ENCODE measurements around the gene VDAC1.
A peak's percentile ranks its signal among the peaks of the same experiment; 100 is the strongest.

The VDAC1 gene

DNA sequence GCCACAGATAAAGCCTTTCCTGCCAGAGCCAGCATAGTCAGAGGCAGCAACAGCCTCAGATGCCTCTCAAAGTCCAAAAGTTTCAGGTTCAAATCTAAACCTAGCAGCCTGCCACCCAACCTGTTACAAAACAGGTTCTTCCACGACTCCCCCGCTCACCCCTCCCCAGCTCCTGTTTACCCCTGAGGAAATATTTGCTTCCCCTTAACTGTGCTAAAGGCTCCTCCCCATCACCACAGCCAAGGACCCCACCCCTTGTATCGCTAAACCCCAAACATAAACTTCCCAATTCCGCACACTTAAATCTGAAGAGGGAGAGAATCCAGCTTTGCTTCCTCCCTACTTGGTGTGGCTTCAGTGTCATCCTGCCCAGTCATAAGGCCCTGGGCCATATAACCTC lies 15.4 kb upstream of the VDAC1 start:
- TF ChIP-seq, protein P1, sequence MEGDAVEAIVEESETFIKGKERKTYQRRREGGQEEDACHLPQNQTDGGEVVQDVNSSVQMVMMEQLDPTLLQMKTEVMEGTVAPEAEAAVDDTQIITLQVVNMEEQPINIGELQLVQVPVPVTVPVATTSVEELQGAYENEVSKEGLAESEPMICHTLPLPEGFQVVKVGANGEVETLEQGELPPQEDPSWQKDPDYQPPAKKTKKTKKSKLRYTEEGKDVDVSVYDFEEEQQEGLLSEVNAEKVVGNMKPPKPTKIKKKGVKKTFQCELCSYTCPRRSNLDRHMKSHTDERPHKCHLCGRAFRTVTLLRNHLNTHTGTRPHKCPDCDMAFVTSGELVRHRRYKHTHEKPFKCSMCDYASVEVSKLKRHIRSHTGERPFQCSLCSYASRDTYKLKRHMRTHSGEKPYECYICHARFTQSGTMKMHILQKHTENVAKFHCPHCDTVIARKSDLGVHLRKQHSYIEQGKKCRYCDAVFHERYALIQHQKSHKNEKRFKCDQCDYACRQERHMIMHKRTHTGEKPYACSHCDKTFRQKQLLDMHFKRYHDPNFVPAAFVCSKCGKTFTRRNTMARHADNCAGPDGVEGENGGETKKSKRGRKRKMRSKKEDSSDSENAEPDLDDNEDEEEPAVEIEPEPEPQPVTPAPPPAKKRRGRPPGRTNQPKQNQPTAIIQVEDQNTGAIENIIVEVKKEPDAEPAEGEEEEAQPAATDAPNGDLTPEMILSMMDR (conservative IDR thresholded peaks at IDR 0.05): no peak
- H3K27ac ChIP-seq: no peak overlapping the region; the same call in 1 of the 2 replicates

DNA sequence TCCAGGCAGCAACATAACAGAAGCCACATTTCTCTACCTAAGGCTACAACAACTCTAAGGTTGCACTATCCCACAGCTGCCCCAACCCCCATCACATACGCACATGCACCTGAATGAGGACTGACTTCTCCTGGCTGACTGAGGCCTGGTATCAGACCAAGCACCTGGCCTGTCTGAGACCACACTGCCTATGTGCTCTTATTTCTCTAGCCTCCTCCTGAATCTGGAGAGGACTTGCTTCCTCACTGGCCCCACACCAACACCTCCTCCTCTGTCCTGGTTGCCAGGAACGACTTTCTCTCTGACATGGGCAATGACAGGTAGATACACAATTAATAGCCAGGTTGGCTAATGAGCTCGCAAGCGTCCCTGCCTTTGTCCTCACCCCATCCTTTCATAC lies 14.9 kb upstream of the VDAC1 start:
- H3K27ac ChIP-seq: no peak overlapping the region; the same call in 1 of the 2 replicates
- TF ChIP-seq, protein P1 (conservative IDR thresholded peaks at IDR 0.05): no peak

DNA sequence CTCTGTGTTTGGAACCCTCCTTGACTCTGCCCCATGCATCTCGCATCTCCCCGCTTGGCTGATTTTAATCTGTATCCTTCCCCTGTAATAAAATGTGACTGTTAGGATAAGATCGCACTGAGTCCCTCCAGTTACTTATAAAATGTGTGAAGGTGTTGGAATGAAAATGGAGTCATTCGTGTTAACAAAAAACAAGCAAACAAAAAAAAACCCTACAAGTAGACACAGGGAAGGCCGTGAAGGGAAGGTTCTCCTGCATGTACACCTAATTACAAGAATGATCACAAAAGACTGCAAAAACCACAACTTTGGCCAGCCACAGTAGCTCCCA lies 14.2 kb upstream of the VDAC1 start:
- TF ChIP-seq, protein P1 (conservative IDR thresholded peaks at IDR 0.05): no peak
- no peak overlapping the region; the same call in 1 of the 2 replicates for H3K27ac ChIP-seq

DNA sequence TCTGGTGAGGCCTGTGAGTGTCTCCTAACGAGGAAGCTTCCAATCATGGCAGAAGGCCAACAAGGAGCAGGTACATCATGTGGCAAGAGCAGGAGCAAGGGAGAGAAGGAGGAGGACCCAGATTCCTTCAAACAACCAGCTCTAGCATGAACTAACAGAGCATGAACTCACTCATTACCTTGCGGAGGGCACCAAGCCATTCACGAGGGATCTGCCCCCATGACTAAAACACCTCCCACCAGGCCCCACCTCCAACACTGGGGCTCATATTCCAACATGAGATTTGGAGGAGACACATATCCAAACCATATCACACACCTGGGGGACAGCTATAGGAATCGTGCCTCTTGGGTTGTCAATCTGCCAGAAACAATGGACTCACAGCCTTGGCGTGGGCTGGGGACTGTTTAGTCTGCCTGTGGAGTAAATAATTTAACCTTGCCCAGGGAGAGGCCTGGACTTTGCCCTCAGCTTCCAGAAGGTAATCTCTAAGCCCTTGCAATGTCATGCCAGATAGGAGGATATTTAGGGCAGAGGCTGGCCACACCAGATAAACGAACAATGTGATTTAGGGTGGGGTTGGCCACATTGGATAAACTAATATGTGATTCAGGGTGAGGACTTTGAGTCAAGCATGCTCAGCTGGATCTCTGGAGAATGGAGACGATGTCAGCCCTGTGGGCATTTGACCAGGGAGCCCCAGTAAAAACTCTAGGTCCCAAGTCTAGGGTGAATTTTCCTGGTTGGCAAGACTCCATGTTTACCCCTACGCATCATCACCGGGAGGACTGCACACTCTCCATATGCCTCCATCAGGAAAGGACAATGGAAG lies 13.6 kb upstream of the VDAC1 start:
- TF ChIP-seq, protein P1 (conservative IDR thresholded peaks at IDR 0.05): no peak
- no peak overlapping the region for H3K27ac ChIP-seq

DNA sequence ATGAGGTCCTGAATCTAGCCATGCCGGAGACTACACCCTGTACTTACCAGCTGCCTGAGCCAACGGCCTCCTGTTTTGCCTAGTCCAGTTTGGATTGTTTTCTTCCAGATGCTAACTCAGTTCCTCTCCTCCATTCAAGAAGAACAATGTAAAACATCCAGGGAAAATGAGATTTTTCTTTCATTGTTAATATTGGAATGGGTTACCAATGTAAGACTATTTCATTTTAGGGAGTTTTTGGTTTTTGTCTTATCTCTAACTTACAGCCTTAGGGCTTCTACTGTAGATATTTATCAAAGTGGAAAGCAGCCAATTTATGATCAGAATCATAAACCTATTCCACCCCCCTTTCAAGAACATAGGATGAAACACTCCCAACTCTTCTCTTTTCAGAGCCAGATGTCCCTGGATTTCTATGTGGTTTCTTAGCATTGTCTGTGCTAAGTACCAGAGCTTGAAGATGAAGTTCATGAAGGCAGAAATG lies 3.5 kb upstream of the VDAC1 start:
- TF ChIP-seq, protein P1 (conservative IDR thresholded peaks at IDR 0.05): no peak
- no peak overlapping the region for H3K27ac ChIP-seq

DNA sequence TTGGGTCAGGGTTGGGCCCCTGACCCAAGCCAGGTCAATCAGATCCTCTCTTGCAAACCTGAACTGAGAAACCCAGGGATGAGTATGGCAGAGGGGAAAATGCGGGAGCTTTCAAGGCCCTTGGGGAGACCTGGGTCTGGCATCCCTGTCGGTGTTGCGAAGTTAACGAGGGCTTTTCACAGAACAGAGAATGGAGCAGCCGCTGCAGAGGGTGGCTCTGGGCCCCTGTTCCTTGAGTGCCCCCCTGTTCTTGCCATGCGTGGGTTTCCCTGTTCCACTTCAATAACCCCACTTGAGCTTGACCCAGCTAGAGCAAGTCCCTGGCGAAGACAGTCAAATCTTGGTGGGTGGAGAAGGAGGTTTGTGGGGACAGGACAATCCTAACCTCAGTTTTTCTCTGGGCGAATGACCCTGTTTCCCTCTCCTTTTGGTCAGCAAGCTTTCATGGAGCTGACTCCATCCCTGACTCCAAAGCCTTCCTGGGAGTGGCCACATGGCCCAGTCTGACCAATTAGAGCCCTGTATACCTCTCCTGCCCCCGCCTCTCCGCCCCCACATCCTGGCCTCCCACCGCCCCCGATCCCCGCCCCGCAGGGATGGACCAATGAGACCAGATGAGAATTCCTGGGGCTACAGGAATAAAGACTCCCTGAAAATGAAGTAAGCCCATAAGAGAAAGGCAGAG lies 2.9 kb upstream of the VDAC1 start:
- no peak overlapping the region for H3K27ac ChIP-seq
- TF ChIP-seq, protein P1 (conservative IDR thresholded peaks at IDR 0.05): no peak

DNA sequence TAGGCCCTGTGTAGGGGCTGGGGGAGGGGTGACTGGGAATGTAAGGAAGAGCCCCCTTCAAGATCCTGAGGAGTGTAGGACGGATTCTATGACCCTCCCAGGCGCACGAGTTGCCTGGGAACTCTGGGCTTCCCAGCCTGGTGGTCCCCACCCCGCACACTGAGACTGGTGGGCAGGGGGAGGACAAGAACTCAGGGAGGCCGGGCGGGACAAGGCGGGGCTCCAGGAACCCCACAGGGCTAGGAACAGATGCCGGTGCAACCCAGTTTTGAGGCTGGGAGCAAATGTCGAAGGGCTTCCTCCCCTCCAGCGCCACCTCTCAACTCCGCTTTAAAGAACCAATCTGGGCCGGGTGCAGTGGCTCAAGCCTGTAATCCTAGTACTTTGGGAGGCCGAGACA lies 1.3 kb upstream of the VDAC1 start:
- H3K27ac ChIP-seq: peak overlapping the region; percentile 97
- TF ChIP-seq, protein P1 (conservative IDR thresholded peaks at IDR 0.05): no peak

All from VCaP (cell line).